NCI-H1417 treated with DMSO at 0.1 percent for 48 hours (cell line): ENCODE measurements around the gene STK39.

Source experiments
- DNase-seq: peaks from one replicate; lab custom pipeline; 2025; lab: John Stamatoyannopoulos, UW

Gene STK39

DNA sequence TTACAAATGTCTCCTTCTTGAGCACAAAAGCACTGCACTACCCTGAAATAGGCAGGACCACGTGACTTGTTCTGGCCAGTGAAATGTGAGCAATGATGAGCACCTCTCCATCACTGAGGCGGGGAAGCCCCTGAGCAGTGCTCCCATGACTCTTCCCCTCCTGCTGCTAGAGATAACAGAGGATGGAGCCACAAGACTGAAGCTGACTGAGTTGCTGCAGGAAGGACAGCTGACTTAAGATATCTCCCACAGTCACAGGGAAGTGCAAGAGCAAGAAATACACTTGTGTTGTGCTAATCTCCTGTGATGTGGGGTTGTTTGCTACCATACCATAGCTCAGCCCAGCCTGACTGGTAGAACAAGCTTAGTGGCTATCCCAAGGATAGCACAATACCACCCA lies 38.7 kb downstream of the STK39 start:
- DNase-seq: no peak

DNA sequence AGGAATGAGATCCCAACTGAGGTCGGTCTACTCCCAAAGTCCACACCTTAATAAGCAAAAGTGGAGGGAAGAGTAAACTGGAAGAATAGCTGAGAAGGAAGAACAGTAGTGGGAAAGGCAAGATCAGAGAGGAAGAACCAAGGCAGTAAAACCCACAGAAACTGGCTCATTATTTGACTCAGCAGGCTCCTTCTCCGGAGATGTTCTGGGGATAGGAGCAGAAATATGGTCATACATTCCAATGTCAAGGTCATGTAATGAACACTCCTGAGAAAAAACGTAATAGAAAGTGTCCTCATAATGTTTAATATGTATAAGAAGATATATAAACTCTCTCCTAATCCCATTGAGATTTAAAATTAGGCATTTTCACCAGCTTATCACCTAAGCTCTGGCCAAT lies 39.5 kb downstream of the STK39 start:
- DNase-seq: no peak

DNA sequence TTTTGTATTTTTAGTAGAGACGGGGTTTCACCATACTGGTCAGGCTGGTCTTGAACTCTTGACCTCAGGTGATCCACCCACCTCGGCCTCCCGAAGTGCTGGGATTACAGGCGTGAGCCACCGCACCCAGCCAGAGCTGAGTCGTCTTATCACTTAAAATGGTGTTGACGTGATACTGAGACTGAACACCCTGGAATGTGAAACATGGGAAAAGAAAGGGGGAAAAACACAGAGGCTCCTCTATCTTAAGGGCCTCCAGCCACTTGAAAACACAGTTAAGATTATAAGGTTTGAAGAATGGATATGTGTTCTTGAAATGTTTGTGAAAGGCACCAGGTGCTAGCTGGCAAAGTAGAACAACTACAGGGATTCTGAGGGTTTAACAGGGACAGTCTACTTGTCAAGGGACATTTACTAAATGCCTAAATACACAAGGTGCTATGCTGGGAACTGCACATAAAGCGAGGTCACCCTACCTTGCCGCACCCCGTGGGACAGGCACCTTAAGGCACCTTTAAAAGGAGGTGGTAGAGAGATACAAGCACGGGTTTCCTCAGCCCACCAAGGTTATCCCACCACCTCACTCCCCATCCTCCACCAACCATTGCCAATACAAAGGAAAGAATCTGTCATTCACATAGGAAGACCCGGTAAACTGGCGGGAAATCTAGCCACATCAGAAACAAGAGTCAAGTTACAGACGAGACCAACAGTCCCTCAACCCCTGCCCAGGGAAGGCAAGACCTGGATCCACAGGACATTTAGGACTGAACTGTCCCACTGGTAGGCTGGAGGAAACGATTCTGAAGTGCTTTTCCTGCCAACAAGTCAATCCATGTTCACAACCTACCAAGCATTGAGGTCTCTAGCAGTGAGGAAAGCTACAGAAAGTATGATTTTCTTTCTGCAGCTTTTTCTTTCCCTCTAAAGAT lies 43.4 kb downstream of the STK39 start:
- no peak for DNase-seq

DNA sequence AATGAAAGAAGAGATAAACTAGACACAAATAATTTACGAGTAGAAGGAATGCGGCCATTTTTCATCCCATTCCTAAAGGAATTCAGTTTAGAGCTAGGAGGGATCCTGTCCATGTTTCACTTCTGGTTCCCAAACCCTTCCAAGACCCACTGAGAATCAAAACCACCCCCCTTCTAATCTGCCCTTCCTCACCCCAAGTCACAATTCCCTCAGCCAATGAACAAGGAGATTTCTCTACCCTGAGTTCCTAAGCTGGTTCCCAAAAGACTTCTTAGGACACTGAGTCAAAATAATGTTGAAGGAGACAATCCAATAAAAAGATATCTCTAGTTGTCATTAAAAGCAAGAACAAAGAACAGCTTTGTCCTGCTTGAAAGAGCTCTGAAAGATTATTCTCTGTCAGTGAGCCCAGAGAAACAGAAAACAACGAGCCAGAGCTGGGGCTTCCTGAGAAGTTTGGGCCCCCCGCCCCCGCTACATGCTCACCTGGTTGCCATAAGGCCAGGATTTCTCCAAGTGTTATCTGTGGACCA lies 45.7 kb downstream of the STK39 start:
- DNase-seq: no peak

DNA sequence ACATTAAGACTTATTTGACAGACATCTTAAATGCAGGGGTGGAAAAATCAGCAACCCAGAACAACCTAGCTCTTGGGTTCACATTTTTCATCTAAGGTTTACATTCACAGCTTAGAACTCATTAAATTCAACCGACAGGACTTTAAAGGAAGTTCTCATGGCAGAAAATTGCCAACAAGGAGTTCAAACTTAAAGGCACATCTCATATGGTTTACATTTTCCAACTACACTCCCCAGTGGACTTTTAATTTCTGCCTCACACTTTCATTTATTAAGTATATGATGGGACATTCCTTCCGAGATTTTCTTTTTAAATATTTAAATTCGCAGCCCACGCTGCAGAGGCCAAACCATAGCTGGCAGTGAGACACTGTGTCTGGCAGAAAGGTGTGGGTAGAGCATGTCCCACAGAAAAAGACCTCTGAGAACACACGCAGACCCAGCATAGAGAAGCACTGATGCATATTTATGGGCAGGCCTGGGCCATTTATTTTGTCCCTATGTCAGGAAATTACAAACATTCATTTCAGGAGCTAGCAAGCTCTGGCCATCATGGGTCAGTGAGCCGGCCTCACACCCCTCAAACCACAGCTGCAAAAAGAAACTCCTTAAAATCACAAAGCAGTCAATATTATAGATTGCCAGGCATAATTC lies 46.3 kb downstream of the STK39 start:
- DNase-seq: no peak

DNA sequence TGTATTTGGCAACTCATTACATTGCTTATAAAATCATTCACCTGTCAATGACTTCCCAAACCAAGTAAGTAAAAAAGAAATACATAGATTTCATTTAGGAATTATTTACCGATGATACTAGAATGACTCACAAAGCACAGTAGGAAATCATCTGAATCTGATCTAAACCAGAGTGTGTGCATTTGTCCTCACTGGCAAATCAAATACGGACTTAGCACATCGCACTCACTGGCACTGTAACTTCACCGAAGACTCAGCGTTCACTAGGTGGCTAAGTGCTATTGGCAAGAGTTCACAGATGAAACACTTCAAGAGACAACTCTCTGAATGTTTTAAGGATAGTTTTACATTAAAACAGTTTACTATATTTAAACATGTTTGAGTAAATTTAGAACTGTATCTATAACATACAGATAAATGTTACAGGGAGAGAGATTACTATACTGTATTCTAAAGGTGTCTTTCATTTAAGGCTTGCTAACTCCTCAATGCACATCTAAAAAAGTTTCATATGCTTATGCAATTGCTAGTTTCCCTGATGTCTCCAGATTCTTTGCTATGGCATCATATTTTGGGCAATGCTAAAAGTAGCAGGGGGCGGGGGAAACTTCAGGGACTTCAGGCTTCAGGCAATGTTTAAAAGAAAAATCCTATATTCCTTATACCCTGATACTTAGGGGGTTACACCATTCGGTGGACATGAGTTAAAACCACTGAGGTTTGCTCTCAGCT lies 48.8 kb downstream of the STK39 start:
- DNase-seq: no peak

DNA sequence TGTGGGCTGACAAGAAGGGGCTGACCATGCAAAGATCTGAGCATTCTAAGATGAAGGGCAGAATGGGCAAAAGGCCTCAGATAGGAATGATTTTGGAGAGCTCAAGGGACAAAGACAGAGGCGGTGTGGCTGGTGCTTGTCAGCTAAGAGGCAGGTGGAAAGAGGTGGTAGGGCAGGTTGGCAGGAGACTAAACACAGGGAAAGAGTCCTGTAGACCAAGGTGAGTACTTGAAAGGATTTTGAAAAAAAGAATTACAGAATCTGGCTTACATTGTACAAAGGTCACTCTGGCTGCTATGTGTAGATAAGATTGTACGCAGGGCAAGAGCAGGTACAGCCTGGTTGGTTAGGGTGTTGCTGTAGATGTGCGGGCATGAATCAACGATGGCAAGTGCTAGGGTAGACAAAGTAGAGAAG lies 50.6 kb downstream of the STK39 start:
- no peak for DNase-seq

DNA sequence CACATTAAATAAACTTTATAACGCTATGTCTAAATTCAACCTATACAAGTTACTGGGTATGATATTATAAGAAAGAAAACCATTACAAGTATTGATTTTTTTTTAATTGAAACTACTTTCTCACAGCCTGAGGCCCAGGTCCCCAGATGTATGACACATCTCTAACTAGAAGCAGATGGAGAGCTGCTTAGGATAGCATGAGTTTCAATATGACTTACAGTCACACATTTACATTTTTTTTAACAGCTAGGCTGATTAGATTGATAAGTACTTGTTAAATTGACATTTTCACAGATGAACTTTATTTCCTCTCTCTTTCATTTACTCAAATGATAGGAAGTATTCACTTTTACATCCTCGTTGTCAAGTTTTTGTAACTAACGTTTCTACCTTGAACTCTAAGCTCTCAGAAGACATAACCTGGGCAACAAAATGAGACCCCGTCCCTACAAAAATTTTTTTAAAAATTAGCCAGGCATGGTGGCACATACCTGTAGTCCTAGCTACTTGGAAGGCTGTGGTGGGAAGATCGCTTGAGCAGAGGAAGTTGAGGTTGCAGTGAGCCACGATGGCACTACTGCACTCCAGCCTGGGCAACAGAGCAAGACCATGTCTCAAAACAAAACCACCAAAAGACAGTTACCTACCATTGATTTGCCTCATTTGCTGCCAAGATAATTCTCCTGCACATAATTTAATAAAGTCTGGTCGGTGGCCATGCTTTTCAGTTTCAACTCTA lies 52.4 kb downstream of the STK39 start:
- no peak for DNase-seq

DNA sequence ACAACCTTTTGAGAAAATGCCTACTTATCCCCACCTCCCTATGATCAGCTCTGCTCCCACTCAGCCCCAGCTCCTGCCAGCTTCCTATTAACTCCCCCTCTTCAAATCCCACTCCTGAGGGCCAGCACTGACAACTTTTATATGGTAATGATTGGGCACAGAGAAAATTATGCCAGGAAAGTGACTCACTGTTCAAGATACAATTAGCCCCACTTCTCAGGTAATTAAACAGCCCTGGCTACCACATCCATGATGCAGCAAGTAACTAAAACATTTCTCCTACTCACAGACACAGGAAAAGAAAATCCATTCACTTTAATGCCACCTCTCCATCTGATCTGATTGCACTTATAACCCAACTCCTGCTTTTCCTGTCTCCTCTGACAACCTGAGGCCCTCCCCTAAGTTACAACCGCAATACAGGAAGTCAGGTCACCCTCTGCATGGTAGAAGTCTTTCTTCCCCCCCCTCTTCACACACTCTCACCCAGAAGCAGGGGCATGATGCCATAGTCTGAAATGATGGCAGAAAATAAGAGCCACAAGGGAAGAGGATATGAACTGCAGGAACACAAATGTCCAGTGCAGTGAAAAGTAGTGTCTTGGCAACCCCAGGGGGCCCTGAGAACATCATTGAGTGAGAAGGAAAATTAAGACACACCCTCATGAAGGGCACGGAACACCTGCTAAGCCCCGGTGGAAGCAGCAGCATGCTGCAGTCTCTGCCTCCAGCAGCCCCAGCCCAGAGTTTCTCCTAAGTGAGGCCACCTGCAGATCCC lies 54.4 kb downstream of the STK39 start:
- no peak for DNase-seq

DNA sequence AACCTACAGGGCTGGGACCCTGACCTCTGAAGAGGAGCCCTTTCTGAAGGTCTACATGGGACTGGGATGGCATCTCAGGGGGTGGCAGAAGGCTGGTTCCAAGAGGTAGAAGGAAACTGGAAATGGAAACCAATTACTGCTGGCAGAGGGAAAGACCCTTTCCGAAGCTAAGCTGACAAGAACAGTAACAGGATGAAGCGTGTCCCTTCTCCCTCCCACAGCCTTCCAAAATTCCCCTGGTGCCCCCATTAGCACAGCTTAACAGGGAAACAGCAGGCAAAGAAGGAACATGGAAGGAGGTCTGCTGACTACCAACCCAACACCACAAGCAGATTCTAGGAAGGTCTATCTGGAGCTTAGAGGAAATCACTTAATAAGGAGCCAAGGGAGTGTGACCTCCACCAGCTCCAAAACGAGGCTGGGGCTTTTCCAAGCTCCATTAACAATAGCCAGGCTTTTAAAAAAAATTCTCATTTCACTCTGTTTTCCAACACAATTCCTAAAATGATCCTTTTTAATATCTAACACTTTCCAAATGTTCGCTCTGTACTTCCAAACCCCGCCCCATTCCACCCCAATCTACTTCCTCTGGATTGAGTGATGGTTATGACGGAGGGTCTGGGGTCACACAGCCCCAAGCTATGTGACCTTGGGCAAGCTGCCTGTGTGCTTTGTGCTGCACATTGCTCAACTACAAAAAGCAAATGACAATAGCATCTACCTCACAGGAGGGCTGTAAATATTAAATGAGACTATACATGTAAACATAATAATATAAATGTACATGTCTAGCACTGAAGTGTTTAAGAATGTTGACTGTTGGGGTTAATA lies 55.2 kb downstream of the STK39 start:
- no peak for DNase-seq

DNA sequence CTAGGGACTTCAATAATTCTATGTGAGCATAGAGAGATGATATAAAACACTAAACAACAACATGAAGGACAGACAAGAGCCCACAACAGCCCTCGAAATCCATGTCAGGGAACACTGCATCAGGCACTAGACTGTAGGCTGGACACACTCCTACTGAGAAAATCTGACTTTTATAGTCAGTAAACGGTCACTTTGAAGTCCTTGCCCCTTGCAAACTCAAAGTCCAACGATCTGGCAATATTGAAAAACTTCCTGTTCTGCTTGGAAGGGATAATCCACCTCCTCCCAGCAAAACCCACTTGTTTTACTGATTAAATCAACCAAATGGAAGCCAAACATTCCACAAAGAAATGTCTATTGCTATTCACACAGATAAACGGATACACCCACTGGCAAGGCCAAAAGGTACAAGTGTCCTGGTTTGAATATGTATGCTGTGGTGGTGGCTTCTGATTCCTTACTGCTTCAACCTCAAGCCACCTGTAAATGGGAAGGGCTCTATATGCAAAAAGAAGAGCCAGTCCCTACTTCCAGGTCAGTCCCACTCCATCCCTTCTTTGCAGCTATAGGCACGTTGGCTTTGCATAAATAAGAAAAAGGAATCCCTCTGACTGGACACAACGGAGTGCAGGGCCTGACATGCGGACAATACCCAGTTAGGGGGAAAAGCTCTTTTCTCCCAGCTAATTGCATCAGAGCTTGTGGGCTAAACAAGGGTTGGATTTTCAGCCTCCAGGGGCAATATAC lies 56.6 kb downstream of the STK39 start:
- DNase-seq: no peak

DNA sequence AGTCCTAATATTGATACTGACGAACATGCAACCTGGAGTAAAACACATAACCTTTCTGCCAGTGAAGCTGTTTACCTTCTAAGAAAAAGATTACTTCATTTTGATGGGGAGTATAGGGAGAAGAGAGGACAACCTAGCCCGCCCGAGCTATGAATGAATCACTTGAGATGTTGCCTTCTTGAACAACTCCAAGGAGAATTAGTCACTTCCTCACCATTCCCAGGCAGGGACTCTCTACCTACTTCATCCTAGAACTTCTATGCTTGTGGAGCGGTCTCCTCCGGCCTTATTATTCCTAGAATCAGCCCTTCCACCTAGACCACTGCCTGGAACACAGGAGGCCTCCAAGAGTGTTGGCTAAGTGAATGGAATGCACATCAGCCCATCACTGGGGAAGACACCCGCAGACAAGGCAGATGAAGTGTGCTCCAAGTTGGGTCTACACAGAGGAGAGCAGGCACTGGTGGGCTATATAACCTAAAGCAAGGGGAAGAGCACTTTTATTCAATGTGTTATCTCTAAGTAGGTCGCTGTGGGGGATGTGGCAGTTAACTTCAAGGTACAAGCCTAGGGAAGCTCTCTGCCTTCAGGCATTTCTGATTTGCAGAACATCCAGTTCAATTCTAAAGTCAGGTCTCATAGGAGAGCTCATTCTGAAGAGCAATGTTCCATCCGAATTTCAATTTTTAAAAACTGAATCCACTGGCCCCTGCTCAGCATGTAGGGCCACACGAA lies 57.4 kb downstream of the STK39 start:
- DNase-seq: no peak

DNA sequence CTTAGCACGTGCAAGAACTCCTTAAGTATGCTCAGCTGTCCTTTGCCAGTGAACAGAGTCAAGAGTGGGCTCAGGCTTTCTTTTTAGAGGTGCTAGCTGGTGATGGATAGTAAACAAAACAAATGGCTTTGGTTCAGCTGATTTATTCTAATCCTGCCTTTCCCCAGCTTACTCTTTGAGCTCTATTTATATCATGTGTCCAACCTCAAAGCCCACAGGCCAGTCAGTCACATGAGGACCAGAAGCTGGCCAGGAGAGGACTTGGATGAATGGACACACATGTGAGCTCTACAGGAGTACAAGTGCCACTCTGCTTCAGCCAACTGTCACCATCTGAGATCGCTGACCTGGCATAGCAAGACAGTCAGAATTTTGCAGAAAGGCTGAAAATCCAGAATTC lies 59.4 kb downstream of the STK39 start:
- DNase-seq: no peak

DNA sequence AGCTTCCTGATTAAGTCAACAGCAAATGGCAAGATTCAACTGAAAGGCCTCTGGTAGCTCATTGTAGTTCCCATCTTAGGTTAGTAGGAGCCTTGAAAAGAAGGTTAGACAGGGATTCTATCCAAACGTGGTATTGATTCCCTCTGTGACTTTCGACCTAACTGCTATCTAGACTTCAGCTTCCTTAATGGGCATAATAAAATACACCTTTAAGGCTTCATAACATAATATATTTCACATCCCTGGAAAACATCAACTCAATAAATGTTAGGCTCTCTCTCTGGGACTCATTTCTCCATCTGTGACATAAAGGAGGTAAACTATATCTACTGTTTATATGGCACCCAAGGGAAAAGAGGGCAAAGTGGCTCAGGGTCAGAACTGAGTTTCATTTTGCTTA lies 60.9 kb downstream of the STK39 start:
- DNase-seq: no peak

DNA sequence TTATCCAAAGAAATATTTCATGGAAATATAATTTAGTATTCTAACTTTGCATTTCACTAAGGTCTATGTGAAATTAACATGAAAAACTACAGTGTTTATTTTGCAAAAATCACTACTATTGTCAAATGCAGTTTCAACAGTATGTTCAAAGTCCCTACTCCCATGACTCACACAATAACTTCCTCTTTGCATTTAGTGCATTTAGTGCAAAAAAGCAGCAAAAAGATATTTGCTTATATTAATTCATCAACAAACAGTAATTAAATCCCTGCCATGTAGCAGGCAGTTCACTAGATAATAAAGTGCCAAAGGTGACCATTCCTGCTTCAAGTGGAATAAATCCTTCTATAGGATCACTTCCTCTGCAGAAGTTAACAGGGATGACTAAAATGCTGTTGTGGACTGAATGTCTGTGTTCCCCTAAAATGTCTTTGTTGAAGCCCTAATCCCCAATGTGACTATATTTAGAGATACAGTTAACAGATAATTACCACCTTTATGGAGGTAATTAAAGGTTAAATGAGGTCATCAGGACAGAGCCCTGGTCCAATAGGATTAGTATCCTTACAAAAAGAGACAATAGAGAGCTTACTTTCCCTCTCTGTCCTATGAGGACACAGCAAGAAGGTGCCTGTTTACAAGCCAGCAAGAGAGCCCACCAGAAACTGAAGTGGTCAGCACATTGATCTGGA lies 61.7 kb downstream of the STK39 start:
- DNase-seq: no peak

DNA sequence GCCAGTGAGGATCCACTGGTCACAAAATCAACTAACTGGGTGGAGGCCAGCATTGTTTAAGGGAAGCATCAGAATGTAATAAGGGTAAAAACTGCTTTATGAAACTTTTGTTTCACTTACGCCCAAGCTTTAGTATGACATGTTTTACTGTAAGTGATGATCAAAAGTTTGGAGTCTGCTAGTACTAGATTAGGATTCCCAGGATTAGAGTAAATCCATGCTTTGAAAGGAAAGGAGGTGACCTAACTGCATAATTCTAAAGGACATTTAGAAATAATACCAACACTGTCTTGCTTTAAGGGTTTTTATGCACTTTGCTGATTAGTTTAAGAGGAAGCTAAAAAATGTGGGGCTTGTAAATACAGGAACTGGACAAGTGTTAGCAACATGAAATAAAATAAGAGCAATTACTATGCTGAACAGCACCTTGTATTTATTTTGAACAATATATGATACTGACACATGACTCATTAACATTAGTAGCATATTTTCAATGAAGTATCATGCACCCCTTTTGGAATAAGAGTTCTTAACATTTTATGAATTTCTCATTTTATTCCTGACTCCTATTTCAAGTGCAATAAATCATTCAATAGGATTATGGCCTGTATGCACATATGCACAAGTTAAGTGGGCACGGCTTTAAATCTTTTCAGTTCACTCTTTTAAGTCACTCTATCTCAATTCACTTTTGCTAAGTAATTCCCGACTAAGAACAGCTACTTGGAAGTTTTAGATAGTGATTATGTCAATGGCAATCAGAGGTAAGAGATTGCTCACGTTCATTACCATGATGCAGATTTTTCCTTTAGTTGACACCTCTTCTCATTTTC lies 62.5 kb downstream of the STK39 start:
- no peak for DNase-seq

DNA sequence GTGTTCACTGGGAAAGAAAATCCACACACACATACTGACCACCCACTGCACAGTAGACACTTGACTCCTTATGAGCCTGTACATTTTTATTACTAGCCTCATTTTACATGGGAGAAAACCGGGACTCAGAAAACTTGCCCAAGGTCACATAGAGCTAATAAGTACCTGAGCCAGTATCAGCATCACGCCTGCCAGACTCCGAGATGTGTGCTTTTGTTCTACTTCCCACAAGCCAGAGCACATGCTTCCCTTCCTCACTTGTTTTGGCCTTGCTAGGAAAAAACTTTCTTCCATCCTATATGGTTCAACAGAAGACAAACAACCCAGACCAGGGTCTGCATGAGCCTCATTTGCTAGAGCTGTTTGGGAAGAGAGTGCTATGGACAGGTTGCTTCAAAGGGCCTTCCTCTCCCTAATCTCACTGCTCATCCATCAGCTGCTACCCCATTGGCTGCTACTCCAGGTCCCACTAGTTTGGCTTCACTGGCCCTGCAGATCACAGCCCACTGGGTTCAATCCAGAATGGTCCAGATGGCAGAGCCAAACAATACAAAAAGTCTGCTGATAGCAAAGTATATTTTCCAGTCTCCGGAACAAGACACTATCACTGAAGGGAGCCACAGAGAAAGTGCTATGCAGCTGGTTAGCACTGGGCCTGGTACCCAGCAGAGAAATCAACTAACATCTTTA lies 63.9 kb downstream of the STK39 start:
- no peak for DNase-seq
